ENCODE results near the gene PAK6.

PAK6 gene

DNA sequence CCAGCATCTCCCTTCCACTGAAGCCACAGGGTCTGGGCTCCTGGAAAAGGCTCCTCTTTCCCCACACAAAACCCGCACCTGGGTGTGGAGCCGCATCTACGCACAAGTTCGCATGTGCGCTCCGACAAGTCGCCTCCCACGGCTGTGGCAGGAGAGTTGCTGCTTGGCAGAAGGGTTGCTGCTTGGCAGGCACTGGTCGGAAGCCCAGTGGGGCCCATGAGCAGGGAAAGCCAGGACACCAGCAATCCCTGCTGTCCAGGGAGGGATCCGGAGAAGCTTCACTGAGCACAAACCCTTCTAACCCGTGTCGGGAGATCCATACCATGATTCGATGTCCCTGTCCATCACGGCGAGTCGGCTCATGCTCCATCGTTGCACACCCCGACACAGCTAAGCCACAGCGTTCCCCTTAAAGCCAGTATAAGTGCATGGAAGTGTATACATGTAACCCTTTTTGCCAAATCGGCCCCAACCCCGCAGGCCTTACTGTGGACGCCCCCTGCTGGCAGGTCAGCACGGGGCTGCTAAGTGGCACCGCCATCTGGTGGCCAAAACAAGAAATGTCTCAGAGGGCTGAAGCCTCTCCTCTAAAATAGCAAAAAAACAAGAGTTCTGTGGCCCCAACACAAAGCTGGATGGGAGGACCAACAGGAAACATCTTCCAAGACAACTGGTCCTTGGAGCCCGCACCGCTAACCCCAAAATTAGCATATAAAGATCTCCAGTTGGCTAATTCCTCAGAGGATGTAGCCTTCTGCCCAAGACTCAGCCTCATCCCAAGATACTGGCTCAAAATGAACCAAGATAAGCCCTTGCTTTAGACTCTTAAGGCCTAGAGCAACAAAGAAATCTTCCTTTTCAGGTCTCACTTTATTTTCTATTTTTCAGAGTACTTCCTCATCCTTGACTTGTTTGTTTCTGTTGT, 35.7 kb downstream of the PAK6 start:
- in situ Hi-C loops (cut with MboI; ENCODE audit: low sequenced_read_pairs): no loop called here

DNA sequence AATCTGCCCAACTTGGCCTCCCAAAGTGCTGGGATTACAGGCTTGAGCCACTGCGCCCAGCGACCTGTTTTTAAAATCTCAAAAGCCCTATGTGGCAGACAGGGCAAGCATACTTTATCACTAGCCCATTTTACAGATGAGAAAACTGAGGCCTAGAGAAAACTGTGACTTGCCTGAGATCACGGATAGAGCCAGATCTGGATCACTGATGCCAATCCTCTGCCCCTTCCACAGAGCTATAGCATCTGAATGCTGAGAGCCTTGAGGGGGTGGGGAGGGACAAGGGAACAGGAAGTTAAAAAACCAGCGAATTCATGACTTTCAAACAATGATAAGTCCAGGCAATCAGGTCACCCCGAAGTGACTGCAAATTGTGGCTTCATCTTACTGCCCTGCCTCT, 36.7 kb downstream of the PAK6 start:
- in situ Hi-C loops (cut with MboI; ENCODE audit: low sequenced_read_pairs): no loop called here

DNA sequence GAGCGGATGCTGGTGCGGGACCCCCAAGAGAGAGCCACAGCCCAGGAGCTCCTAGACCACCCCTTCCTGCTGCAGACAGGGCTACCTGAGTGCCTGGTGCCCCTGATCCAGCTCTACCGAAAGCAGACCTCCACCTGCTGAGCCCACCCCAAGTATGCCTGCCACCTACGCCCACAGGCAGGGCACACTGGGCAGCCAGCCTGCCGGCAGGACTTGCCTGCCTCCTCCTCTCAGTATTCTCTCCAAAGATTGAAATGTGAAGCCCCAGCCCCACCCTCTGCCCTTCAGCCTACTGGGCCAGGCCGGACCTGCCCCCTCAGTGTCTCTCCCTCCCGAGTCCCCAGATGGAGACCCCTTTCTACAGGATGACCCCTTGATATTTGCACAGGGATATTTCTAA, 37.1 kb downstream of the PAK6 start:
- in situ Hi-C loops (cut with MboI; ENCODE audit: low sequenced_read_pairs): no loop called here

DNA sequence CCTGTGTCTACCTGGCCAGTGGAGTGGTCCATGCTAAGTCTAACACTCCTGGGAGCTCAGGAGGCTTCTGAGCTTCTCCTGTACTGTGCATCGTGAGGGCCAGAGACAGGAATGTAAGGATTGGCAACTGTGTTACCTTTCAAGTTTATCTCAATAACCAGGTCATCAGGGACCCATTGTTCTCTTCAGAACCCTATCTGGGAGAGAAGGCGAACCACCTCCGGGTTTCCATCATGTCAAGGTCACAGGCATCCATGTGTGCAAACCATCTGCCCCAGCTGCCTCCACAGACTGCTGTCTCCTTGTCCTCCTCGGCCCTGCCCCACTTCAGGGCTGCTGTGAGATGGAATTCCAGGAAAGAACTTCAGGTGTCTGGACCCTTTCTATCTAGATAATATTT, 38.1 kb downstream of the PAK6 start:
- in situ Hi-C loops (cut with MboI; ENCODE audit: low sequenced_read_pairs): no loop called here

DNA sequence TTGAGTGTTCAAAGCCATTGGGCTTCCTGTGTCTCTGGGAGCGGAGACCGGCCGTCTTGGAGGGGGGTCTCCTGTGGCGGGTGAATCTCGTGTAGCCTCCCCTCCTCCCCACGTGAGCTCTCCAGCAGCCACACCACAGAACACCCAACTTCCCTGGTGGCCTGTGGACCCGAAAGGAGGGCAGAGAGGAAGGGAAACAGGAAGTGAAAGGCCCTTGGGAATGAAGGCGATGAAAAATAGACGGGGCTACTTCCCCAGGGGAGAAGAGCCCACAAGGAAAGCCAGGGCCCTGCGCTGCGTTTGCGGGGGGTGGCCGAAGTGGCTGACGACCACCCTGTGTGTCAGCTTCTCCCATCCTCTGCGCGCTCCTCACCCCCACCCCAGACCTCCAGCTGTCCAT, 38.6 kb downstream of the PAK6 start:
- in situ Hi-C loops (cut with MboI; ENCODE audit: low sequenced_read_pairs): no loop called here

DNA sequence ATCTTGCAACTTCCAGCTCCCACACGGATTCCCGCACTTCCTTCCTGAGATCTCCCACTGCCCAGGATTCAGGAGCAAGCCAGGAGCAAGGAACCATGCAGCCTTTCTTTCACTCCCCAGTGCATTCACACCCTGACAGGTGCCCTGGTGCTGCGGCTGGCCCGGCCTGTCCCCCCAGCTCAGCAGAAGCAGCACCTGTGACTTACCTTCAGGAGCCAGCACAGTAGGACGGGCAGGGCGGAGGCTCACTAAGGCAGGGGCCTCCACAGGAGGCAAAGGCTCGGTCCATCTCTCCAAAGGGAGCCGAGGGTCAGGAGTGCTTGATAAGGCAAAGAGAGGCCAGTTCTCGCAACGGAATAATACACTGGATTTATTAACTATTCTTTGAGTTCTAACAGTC, 39.2 kb downstream of the PAK6 start:
- in situ Hi-C loops (cut with MboI; ENCODE audit: low sequenced_read_pairs): no loop called here

DNA sequence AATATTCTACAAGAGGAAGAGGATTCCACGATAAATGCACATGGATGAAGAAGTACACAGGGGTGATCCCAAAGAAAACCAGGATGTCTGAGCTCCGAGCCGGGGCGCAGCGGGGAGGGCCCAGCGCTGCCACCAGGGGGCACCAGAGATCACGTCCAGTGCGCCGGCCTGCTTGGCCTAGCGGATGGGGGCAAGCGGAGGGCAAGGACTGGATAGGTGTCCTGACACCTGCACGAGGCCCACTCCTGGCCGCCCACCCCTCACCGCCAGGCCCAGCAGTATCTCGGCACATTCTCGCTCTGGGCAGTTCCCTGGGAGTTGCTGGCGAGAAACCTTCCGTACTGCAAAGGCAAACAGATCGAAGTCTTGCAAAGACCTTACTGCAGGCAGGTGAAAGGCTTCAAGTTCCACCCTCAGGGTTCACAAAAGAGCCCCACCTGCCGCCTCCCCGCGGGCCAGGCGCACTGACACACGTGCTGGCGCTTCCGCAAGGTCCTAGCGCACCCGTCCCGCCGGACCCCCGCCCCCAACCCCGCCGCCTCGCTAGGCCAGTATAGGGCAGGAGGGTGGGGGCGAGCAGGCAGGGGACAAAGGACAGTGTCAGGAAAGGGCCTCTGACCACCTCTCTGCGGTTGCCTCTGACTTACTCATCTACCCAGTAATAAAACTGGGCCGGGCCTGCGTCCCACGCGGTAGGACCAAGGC, 40.7 kb downstream of the PAK6 start:
- in situ Hi-C loops (cut with MboI; ENCODE audit: low sequenced_read_pairs): no loop called here

DNA sequence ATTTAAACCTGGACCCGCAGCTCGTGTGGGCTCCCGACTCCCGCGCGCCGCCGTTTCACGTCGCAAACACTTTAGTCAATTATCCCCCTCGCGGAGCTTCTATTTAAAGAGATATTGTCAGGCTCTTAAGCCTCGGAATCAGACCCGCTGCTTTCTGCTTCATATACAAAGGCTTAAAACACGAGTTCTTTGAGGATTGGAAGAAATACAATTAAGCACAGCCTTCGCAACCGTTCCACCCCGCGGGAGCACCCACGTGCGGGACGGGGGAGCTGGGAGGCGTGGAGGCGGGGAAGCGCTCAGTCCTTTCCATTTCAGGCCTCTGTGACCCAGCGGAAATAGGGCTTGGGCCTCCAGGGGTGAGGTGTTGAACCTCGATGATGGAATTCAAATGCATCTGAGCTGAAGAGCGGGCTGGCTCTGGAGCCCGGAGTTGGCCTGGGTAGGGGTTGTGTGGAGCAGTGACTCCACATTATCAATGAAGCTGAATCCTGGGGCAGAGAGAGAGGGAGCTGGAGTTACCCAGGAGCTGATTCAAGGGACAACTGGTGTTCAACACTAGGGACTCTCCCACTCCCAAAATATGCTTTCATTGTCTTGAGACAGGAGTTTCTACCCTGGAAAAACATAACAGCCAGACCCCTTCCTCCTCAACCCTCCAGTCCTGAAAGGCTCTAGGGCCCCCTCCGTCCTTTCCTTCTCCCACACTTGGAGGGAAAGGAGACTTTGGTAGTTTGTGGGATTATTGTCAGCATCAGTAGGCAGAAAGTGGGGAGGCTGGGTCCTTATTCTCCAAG, 41.6 kb downstream of the PAK6 start:
- in situ Hi-C loops (cut with MboI; ENCODE audit: low sequenced_read_pairs): no loop called here

DNA sequence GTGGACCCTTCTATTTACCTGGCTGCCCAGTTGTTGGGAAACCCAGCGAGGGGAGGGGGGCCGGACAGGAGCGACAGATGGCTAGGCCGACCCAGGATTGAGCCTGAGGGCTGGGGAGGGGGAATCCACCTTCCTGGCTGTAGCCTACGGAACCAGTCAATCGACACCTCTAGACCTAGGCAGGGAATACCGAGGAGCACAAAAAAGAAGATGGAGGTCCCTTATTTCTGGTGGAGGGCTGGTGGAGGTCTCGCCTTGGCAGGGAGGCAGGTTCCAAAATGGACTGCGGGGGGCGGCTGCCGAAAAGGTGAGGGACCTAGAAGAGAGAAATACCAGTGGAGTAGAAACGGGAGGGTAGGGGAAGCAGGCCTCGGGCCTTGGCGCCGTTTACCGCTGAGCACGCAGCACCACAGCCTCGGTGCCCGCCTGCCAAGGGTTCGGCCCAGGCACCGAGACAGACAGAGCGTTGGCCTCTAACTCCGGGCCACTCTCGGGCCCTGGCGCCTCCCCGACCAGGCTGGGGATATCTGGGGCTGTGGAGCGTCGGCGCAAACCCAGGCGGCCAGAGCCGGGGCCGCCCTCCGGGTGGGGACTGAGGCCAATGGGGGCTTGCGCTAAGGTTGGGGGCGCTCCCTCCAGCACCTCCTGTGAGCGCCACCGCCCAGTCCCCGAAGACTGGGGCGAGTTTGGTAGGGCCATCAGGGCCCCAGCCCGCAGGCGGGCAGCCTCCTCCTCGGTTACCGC, 42.4 kb downstream of the PAK6 start:
- in situ Hi-C loops (cut with MboI; ENCODE audit: low sequenced_read_pairs): no loop called here

DNA sequence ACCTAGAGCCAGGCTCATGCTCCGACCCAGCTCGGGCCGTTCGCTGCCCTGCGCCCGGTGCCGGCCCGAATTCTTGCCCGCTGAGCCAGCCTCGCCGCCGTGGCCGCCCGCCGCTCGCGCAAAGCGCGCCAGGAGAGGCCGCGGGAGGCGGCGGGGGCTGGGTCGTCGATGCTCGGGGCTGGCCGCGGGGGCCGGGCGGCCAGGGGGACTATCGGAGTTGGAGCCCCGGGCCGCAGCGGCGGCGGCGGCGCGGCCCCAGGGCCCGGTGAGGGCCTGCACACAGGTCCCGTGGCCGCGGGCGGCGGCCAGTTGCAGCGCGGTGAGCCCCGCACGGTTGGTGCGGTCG, 42.9 kb downstream of the PAK6 start:
- in situ Hi-C loops (cut with MboI; ENCODE audit: low sequenced_read_pairs): no loop called here

DNA sequence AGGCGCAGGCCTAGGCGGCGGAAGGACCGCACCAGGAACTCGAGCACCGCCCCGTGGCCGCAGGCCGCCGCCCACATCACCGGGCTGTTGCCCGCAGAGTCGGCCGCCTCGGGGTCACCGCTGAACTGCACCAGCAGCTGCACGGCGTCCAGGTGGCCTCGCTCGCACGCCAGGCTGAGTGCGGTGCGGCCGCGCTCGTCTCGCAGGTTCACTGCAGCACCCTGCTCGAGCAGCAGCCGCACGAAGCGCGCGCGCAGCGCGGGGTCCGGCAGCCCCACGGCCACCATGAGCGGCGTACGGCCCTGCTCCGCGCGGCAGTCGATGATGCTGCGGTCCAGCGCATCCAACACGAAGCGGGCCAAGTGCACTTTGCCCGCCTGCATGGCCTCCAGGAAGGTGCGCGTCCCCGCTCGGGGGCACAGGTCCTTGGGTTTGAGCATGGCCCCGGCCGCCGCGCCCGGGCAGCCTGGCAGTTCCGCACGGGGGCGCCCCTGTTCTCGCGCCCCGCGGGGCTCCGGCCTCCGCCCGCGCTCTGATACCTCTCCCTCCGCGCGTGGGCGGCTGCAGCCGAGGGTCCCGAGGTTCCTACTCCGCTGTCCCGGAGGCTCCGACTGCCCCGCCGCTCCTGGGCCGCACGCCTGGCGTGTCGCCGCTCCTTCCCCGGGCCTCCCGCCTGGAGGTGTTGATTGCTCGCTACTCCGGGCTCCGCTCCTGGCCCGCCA, 43.4 kb downstream of the PAK6 start:
- in situ Hi-C loops (cut with MboI; ENCODE audit: low sequenced_read_pairs): no loop called here

DNA sequence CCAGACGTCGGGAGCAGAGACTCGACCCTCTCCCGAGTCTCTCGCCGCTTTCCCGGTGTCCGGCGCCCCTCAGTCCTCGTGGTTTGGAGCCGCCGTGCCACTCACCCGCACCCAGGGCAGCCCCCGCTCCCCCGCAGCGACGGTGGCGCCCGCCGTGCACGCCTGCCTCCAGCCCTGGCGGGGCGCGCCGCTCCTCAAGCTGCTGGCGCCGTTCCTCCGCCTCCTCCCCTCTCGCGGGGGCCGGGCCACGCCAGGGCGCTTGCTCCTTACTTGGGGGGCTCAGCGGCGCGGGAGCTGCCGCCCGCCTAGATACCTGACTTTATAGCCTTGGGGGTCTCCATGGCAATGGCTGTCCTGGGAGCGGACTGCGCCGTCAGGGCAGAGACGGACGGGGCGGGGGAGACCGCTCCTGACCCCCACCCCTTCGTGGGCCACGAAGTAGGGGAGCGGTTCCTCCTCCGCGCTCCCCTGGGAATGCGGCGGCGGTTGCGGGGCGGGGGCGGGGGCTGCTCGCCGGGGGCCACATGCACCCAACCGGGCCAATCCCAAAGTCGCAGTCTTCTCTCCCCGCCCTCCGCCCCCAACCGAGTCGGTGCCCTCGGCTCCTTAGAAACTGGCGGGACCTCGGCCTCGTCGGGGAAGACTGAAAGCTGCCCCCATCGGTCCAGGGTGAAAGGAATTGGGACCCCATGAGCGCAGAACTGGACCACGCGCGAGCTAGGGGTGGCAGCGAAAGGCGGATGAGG, 44.2 kb downstream of the PAK6 start, which contains the start of gene ANKRD63:
Gene ANKRD63 (minus strand): TSS at position 196 of the 746 bp plus-strand sequence. CDS start 478 bp downstream, outside the sequence.
- in situ Hi-C loops (cut with MboI; ENCODE audit: low sequenced_read_pairs): no loop called here

DNA sequence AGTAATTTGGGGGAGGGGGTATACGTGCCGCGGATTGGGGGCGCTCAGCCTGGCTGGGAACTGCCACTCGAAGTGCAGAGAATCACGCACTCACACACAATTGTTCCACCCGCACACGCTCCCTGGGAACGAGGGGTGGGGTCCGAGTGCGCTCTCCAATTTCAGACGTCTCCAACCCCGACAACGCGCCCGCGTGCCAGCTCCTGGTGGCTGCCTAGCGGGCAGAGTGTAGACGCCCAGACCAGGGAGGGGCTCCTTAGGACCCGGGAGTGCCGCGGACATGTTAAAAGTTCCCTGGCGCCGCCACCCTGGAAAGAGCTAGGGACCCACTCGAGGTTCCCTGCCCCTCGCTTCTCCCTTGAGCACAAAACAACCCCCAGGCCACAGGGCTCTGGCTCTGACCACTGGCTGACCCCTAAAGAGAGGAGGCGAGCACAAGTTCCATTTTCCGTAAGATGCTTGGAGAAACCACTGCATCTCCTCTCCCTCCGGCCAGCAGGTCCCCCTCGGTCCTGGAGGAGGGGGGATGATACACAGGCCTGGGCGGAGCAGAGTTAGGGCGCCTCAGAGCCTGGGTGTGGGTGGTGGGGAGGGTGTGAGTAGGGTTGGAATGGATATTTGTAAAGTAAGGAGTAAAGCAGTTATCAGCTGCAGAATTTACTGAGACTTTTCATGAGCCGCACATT, 44.9 kb downstream of the PAK6 start:
- in situ Hi-C loops (cut with MboI; ENCODE audit: low sequenced_read_pairs): no loop called here

DNA sequence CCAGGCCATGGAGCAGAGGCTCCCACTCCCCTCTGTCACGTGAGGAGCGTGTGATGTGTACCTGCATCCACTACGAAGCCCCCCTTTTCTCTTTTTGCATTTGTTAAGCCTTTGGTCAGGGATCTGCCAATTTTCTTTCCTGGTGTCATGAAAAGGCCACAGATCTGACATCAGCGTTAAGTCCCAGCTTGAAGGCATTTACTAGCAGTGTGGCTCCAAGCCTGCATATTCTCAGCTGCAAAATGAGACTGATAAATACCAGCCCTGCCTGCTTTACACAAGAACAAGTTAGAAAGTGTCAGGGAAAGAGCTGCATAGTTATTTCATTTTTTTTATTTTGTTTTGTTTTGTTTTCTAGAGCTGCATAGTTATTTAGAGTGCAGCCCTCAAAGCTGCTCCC, 46.3 kb downstream of the PAK6 start:
- in situ Hi-C loops (cut with MboI; ENCODE audit: low sequenced_read_pairs): no loop called here

DNA sequence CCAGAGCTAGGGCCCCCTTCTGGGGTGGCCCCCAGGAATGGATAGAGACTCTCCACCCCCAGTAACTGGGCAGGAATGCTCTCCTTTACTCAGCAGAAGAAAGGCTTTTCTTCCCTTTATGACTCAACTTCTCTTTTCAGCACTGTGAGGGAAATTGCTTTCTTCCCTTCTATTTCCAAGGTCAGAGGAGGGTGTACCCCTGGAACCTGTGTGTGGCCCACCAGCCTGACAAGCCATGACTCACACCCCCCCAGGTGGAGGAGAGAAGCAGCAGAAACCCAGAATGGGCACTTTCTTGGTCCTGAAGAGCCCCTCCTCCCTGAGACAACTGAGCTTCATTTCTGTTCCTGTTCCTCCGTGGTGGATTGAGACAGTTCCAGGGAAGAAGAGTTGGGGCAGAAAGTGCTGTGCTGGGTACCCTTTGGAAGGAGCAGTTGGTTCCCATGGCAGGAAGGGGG, 46.7 kb downstream of the PAK6 start:
- in situ Hi-C loops (cut with MboI; ENCODE audit: low sequenced_read_pairs): no loop called here

DNA sequence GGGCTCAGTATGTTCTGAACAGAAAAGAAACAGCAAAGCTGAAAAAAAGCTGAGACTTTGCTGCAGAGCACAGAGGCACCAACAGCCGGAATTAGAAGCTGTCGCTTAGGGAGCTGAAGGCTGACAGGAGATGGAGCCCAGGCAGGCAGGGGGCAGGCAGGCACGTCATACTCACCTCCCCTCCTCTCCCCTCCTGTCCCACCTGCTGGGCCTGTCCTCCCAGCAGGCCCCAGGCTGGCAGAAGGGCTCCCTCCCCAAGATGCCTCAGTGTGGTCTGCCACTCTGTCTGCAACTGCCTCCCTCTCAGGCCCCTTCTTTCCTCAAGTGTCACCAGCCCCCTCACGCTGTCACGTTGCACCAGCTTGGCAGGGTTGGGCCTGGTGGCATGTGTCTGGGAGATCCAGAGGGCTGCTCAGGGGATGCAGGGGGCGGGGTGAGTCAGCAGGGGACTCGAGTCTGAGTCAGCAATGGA, 47.2 kb downstream of the PAK6 start:
- in situ Hi-C loops (cut with MboI; ENCODE audit: low sequenced_read_pairs): no loop called here

DNA sequence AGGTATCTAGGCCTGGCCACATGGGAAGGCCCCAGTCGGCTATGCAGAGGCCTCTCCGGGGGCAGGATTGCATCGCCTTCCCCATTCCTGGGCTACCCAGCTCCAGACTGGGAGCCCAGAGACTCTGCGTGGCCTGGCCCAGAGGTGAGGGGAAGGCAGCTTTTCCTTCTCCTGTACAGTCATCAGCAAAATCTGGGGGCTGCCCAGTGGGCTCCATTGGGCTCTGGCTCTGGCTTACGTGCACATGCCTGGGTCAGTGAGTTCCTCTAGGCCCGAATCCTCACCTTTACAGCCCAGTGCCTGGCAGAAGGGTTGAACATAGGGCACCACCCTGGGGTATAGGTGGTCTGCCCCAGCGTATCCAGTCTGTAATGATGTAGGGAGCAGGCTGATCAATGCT, 47.9 kb downstream of the PAK6 start:
- in situ Hi-C loops (cut with MboI; ENCODE audit: low sequenced_read_pairs): no loop called here

DNA sequence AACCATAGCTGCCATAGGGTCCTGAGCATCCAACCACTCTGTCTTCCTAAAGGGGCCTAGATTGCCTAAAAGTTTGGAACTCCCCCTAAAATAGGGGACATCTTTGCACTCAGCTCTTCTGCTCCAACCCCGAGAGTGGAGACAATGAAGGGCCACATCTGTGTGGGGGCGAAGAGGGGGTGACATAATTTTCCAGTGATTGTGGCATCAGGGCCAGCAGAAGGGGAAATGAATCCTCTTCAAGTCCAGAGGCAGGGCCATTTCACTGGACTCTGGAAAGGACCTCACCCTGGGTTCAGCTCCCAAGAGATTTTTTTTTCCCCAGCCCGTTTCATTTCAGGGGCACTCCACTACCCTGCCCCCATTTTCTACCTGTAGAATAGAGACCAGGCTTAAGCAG, 48.6 kb downstream of the PAK6 start:
- in situ Hi-C loops (cut with MboI; ENCODE audit: low sequenced_read_pairs): no loop called here

DNA sequence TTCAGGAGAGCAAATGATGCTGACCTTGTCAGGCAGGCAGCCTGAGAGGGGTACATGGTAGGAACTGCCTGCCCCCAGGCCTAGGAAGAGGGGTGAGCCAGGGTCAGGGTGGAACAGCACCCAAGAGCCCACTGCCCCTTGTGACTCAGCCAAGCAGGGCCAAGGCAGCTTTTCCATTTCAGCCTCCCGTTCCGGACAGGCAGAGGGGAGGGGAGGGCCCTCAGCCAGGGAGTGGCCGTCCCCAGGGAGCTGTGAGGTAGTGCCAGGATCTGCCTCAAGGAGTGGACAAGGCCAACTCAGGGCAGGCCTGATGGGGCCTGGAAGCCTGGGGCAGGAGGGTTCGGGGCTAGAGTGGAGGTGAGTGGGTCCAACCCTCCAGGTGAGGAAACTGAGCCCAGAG, 49.1 kb downstream of the PAK6 start:
- in situ Hi-C loops (cut with MboI; ENCODE audit: low sequenced_read_pairs): no loop called here

Data from HL-60/S4 treated with phorbol 12-myristate 13-acetate at 8.2 ng/mL for 4 days and 3 days (cell line).